Fibroblast of lung (primary cell): ENCODE data around the gene PDC.

Experiments used
- CTCF ChIP-seq, 2 donors: IDR thresholded peaks in 1 of 2; conservative IDR thresholded peaks in 1 of 2; 1 replicate in 1 of 2; 2 replicates in 1 of 2; pipeline ENCODE4 v1.5.1; 2011 to 2012; ENCODE audit warnings: low read length in 2 of 2, control low read depth in 1 of 2, inconsistent platforms in 1 of 2, low read depth in 1 of 2, mild to moderate bottlenecking in 1 of 2
- EZH2 ChIP-seq: IDR thresholded peaks from 2 replicates; pipeline ENCODE4 v1.5.1; 2012; ENCODE audit warnings: low read length, control low read depth, mild to moderate bottlenecking; ENCODE audit errors: missing control alignments

GRCh38 chr1:186426118-186426517, 34.8 kb downstream of the PDC start:
- TF ChIP-seq CTCF (conservative IDR thresholded peaks at IDR 0.05 in 1 of 2, IDR thresholded peaks at IDR 0.05 in 1 of 2; ENCODE audit: low read depth in 1 of 2, low read length in 2 of 2), result no peak
- no peak for TF ChIP-seq EZH2
